ENCODE results near the gene CNST. TPM values are rescaled to one million over a fixed set of nuclear protein-coding genes. Genes with fewer than 3 reads are reported as not detected.
A peak's percentile ranks its signal among the peaks of the same experiment; 100 is the strongest.

CNST gene
- total and polyA plus RNA-seq, 2 of the 13 experiments (the other 11 are each of a cell fraction or from before 2014, with no cell fraction given) = 6.3 to 12.4 TPM

- TF ChIP-seq SNAI1 (CRISPR knock-in tag; IDR thresholded peaks at IDR 0.05; ENCODE audit: borderline replicate concordance) (no peak), BRD4 (CRISPR knock-in tag; IDR thresholded peaks at IDR 0.05) (no peak), FOXP1 (IDR thresholded peaks at IDR 0.05) (no peak), FOXP1 (CRISPR knock-in tag; IDR thresholded peaks at IDR 0.05) (0 out of 2 replicates have a peak, but pooled peaks have one; percentile 31), REL (CRISPR knock-in tag; conservative IDR thresholded peaks at IDR 0.05) (no peak), GATAD2A (CRISPR knock-in tag; IDR thresholded peaks at IDR 0.05) (peak; percentile 65), SOX13 (IDR thresholded peaks at IDR 0.05) (no peak), SOX13 (CRISPR knock-in tag; conservative IDR thresholded peaks at IDR 0.05 in 1 of 2, IDR thresholded peaks at IDR 0.05 in 1 of 2) (peak in 1 of 2 experiments; percentile 76; a peak in 2 of 4 replicates), ZNF547 (CRISPR knock-in tag; IDR thresholded peaks at IDR 0.05) (no peak), SRY (CRISPR knock-in tag; IDR thresholded peaks at IDR 0.05) (no peak), ZNF512B (CRISPR knock-in tag; IDR thresholded peaks at IDR 0.05; ENCODE audit: borderline replicate concordance) (no peak), MYPOP (CRISPR knock-in tag; IDR thresholded peaks at IDR 0.05) (no peak), ZSCAN12 (CRISPR knock-in tag; IDR thresholded peaks at IDR 0.05) (no peak), SNAPC2 (CRISPR knock-in tag; IDR thresholded peaks at IDR 0.05) (no peak), KDM3A (CRISPR knock-in tag; IDR thresholded peaks at IDR 0.05; ENCODE audit: low read depth) (no peak), ARHGAP35 (CRISPR knock-in tag; IDR thresholded peaks at IDR 0.05; ENCODE audit: borderline replicate concordance) (no peak), NCOA2 (CRISPR knock-in tag; IDR thresholded peaks at IDR 0.05) (peak; percentile 59), RFX3 (CRISPR knock-in tag; IDR thresholded peaks at IDR 0.05) (no peak), NFIC (IDR thresholded peaks at IDR 0.05; ENCODE audit: low read length) (peak; percentile 59; the same call in 1 of the 2 replicates), ZNF468 (CRISPR knock-in tag; IDR thresholded peaks at IDR 0.05) (no peak), ZNF235 (CRISPR knock-in tag; IDR thresholded peaks at IDR 0.05; ENCODE audit: borderline replicate concordance) (no peak), ZBTB2 (CRISPR knock-in tag; IDR thresholded peaks at IDR 0.05; ENCODE audit: low read depth) (no peak), ZNF33A (CRISPR knock-in tag; IDR thresholded peaks at IDR 0.05; ENCODE audit: borderline replicate concordance) (no peak), SOX5 (CRISPR knock-in tag; IDR thresholded peaks at IDR 0.05; ENCODE audit: borderline replicate concordance) (peak; percentile 67; the same call in 1 of the 2 replicates), BORCS8-MEF2B (CRISPR knock-in tag; IDR thresholded peaks at IDR 0.05) (no peak), HNF4A (CRISPR knock-in tag; IDR thresholded peaks at IDR 0.05) (peak; percentile 66), THRA (CRISPR knock-in tag; IDR thresholded peaks at IDR 0.05; ENCODE audit: borderline replicate concordance) (peak; percentile 63; the same call in 1 of the 2 replicates), SAP130 (CRISPR knock-in tag; IDR thresholded peaks at IDR 0.05; ENCODE audit: low read depth) (peak; percentile 66)
Observed at GRCh38 chr1:246587606-246588005, 21.4 kb downstream of the CNST start (continued).

All from HepG2 (cell line).